ENCODE results near the gene KLF7.

DNA sequence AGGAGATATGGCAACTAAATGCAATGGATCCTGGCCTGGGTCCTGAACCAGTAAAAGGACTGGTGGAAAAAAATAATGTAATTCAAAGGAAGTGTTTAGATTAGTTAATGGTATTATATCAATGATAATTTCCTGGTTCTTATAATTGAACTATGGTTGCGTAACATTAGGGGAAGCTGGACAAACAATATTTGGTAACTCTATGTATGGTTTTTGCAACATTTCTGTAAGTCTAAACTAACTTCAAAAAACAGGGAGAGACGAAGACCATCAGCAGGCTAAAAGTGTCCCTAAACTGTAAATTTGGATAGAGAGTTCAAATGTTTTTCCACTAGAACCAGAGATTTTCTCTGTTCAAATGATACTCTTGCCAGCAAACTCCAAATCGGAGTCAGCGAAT is 36.9 kb downstream of the KLF7 start:
- TF ChIP-seq CTCF (IDR thresholded peaks at IDR 0.05; ENCODE audit: low read depth, low read length, poor library complexity, severe bottlenecking), result no peak
- TF ChIP-seq EZH2phosphoT487 (IDR thresholded peaks at IDR 0.05; ENCODE audit: borderline replicate concordance, low read length), result no peak

Measured in DOHH2 (cell line).